Activated CD8-positive, alpha-beta memory T cell treated with anti-CD3 and anti-CD28 coated beads for 36 hours (primary cell): ENCODE data around the gene TMIGD2. TPM values are rescaled to one million over a fixed set of nuclear protein-coding genes. Genes with fewer than 3 reads are reported as not detected.
"Not testable (repeated sequence)": the region's sequence is repeated elsewhere in the genome, so short reads cannot be mapped to it uniquely, and the experiment has no call there.

Experiments used
- CTCF ChIA-PET: fragments of 350-600 bp; sonication (Branson Sonifier 250); formaldehyde crosslinking; loops from one replicate; lab custom pipeline; 2021; ENCODE audit warnings: antibody characterized with exemption; lab: Charles Lee
- POLR2A ChIA-PET: fragments of 350-600 bp; sonication (Branson Sonifier 250); formaldehyde crosslinking; loops from one replicate; lab custom pipeline; 2021; ENCODE audit warnings: antibody characterized with exemption; lab: Charles Lee
- total RNA-seq, 2 experiments: library from RNA; stranded (reverse); gene quantifications; one replicate each; pipeline ENCODE4 v1.2.3, GENCODE V29; 2021

The TMIGD2 gene
- total RNA-seq, 2 experiments from 2014 or later = 7.6 to 7.7 TPM

GRCh38 chr19:4256563-4256962 is 45.6 kb downstream of the TMIGD2 start:
- ChIA-PET CTCF (interaction anchor here (1.4 to 5.3 kb wide), 2 partner anchors 8 to 11 kb away, joined by 3 to 19 read pairs; no protein-coding TSS in a partner anchor), POLR2A (interaction anchor here (0.6 kb wide), 1 partner anchor 318 kb away, joined by 4 read pairs; no protein-coding TSS in a partner anchor)

DNA sequence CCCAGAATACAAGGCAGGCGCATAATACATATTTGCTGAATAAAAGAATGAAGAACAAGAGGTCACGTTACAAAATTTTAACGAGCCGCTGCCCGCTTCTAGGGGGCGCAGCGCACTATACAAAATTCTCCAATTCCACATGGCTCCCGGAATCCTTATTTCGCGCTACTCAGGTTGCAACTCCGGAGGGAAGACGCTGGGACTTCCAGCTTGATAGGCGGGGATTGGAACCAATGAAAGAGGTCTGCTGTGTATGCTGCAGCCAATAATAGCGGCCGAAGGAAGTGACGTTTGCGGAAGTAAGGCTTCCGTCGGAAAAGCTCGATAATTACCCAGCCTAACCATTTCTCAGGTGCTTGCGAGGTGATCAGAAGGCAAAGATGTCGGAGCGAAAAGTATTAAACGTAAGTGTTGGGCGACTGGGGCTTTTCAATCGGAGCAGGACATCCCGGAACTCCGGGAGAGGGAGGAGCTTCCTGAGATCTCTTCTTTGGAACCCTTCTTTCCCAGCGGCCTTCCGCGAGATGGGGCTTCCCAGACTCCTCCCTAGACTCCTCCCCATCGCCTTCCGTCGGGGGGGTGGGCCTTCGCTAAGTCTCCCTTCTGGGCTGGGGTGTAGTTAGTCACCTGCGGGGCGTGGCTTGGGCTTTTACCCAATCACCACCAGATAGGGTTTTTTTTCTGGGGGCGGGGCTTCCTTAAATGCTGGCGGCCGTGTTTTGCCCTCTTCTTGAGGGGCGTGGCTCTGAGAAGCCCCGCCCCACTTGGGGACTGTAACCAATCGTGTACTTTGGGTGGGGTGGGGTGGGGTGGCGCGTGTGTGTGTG is 55.2 kb downstream of the TMIGD2 start, which contains the start of gene YJU2:
Gene YJU2 (plus strand): TSS at position 314 of the 827 bp plus-strand sequence. CDS start 67 bp downstream, at position 381.
- POLR2A ChIA-PET = interaction anchor here (0.5 to 0.8 kb wide), 4 partner anchors 142 to 259 kb away, joined by 3 to 5 read pairs (median 4); no protein-coding TSS in a partner anchor
- CTCF ChIA-PET = interaction anchor here (0.6 kb wide), 1 partner anchor 100 kb away, joined by 5 read pairs; no protein-coding TSS in a partner anchor

GRCh38 chr19:4245938-4246337 is 56.3 kb downstream of the TMIGD2 start:
- POLR2A ChIA-PET = interaction anchor here (0.6 to 0.7 kb wide), 2 partner anchors 11 to 90 kb away, joined by 8 to 11 read pairs; no protein-coding TSS in a partner anchor

More at GRCh38 chr19:4245938-4246337, 56.3 kb downstream of the TMIGD2 start:
- CTCF ChIA-PET = not testable (repeated sequence)

Other genes with a start within 250 kb of the TMIGD2 start
- gene ZBTB7A, start 235.5 kb downstream of the TMIGD2 start, total RNA-seq = 10 to 100 TPM; 41.9 to 42.4 TPM
- gene MAP2K2, start 178.3 kb downstream of the TMIGD2 start, total RNA-seq = 100 to 1,000 TPM; 145 to 149 TPM
- gene CREB3L3, start 148.8 kb downstream of the TMIGD2 start, total RNA-seq = not detected
- gene SIRT6, start 119.8 kb downstream of the TMIGD2 start, total RNA-seq = 10 to 100 TPM; 33.0 to 34.0 TPM
- 1 to 10 TPM in 1 of 2 experiments, under 1 TPM in 1; 0.78 to 1.0 TPM for gene ANKRD24, start 119.7 kb downstream of the TMIGD2 start, total RNA-seq
- gene EBI3, start 72.9 kb downstream of the TMIGD2 start, total RNA-seq = 1 to 10 TPM; 8.4 to 9.7 TPM
- gene YJU2, start 55.3 kb downstream of the TMIGD2 start, total RNA-seq = 10 to 100 TPM; 29.7 to 35.1 TPM
- gene SHD, start 23.1 kb downstream of the TMIGD2 start, total RNA-seq = not detected
- gene FSD1, start 2.2 kb upstream of the TMIGD2 start, total RNA-seq = 10 to 100 TPM; 16.3 to 19.9 TPM
- 1 to 10 TPM; 6.2 to 7.5 TPM for gene STAP2, start 36.4 kb upstream of the TMIGD2 start, total RNA-seq
- 10 to 100 TPM; 18.0 to 20.1 TPM for gene MPND, start 41.2 kb upstream of the TMIGD2 start, total RNA-seq
- 10 to 100 TPM; 37.1 to 41.5 TPM for gene SH3GL1, start 98.2 kb upstream of the TMIGD2 start, total RNA-seq
- gene CHAF1A, start 100.3 kb upstream of the TMIGD2 start, total RNA-seq = 10 to 100 TPM; 81.1 to 89.0 TPM
- 10 to 100 TPM; 52.3 to 52.9 TPM for gene UBXN6, start 155.4 kb upstream of the TMIGD2 start, total RNA-seq
- 10 to 100 TPM; 45.8 to 47.0 TPM for gene HDGFL2, start 169.9 kb upstream of the TMIGD2 start, total RNA-seq
- not detected for gene PLIN4, start 216.1 kb upstream of the TMIGD2 start, total RNA-seq
- not detected for gene PLIN5, start 232.8 kb upstream of the TMIGD2 start, total RNA-seq
- gene LRG1, start 237.6 kb upstream of the TMIGD2 start, total RNA-seq = under 1 TPM in 1 of 2 experiments, not detected in 1; 0.21 TPM